Fibroblast of gingiva (primary cell): ENCODE measurements around the gene PIGB.
"Not testable (repeated sequence)": the region's sequence is repeated elsewhere in the genome, so short reads cannot be mapped to it uniquely, and the experiment has no call there.

ENCODE experiments used
- DNase-seq: peaks from one replicate; pipeline ENCODE4 v3.0.0-alpha.2; 2011; ENCODE audit warnings: low read depth

The PIGB gene

DNA sequence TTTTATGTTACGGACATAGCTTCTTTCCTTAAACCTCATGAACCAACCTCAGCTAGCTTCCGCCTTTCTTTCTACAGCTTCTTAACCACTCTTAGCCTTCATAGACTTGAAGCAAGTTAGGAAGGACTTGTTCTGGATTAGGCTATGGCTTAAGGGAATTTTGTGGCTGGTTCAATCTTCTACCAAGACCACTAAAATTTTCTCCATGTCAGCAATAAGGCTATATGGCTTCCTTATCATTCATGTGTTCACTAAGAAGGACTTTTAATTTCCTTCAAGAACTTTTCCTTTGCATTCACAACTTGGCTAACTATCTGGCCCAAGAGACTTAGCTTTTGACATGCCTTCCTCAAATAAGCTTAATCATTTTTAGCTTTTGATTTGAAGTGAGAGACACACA is 64.7 kb downstream of the PIGB start:
- DNase-seq: no peak

- no peak for DNase-seq
These were observed 68.0 kb downstream of the PIGB start for GRCh38 chr15:55387027-55387426.

DNA sequence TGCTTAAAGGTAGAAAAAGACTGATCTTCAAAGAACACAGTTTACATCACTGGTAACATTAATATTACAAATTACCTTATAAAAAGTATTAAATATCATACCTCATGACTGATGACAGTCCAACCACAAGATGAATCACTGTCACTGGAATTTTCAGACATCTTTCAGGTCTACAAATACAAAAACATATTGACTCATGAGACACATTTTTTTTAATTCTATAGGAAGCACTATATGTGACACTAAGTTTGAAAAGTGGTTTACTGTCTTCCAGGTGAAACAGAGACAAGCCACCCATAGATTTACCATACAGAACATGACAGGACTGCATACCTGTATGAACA is 70.2 kb downstream of the PIGB start:
- no peak for DNase-seq

- peak; percentile 63 for DNase-seq
These were observed 75.7 kb downstream of the PIGB start for GRCh38 chr15:55394694-55395093.

GRCh38 chr15:55398243-55398642 is 79.2 kb downstream of the PIGB start:
- no peak for DNase-seq

DNA sequence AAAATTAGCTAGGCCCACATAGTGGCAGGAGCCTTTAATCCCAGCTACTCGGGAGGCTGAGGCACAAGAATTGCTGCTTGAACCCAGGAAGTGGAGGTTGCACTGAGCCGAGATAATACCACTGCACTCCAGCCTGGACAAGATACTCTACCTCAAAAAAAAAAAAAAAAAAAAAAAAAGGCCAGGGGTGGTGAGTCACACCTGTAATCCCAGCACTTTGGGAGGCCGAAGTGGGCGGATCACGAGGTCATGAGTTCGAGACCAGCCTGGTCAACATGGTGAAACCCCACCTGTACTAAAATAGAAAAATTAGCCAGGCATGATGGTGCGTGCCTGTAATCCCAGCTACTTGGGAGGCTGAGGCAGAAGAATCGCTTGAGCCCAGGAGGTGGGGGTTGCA is 81.0 kb downstream of the PIGB start:
- DNase-seq: not testable (repeated sequence)

DNA sequence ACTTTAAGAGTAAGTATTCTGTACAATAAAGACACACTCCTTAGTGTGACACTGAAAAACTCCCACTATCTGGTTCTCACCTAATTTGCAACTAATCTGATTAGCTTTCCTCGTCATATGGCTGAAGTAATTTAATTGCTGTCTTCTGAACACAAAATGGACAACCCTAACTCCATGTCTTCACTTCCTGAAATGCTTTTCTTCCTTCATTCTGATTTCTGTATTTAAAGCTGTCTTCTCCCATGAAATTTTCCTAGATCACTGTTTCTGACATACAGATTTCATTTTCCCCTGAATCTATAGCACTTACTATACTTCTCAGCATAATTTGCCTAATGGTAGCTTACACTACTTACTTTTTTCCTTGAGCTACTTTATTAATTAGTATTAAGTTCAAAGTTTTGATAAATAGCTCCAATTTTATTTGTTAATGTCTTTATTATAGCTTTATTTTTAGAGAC is 82.8 kb downstream of the PIGB start:
- no peak for DNase-seq

DNA sequence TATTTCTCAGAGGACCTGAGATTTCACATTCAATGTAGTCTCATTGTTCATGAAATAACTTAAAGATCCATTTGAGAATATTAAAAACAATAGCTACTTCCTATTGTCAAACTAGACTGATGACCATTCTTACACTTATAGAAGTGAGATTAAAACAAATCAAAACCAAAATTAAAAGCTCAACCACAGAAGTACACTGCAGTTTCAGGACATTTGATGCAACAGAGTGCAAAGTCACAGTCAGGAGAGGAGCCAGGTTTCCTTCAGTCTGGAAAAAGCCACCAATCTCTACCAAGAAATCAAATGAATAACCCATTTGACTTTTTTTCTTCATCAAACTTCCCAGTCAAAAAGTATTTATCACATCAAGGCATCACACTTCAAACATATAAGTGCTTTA is 83.7 kb downstream of the PIGB start:
- DNase-seq: peak; percentile 13

- peak; percentile 48 for DNase-seq
These were observed 84.5 kb downstream of the PIGB start for GRCh38 chr15:55403531-55403930.
